Gastroesophageal sphincter (tissue), 3 donors: Measurements from ENCODE around the gene SLC46A2.

ENCODE experiments used
- CTCF ChIP-seq, 4 experiments: fragments of 200-600 bp in 2 of 4; fragments of 450-650 bp in 2 of 4; sonication (generic) in 1 of 4; IDR thresholded peaks; one replicate each; pipeline ENCODE4 v1.5.1; 2017 to 2019; ENCODE audit warnings: antibody characterized with exemption in 4 of 4, mild to moderate bottlenecking in 2 of 4, moderate library complexity in 2 of 4
- EP300 ChIP-seq: sonication (generic); formaldehyde crosslinking; IDR thresholded peaks from one replicate; pipeline ENCODE4 v1.6.1; 2017; ENCODE audit warnings: antibody characterized with exemption, mild to moderate bottlenecking
- POLR2A ChIP-seq, 2 donors: fragments of 450-650 bp; IDR thresholded peaks; one replicate each; pipeline ENCODE4 v1.6.1; 2017; ENCODE audit warnings: antibody characterized with exemption in 2 of 2, mild to moderate bottlenecking in 2 of 2, moderate library complexity in 1 of 2
- POLR2AphosphoS5 ChIP-seq: sonication (generic); formaldehyde crosslinking; IDR thresholded peaks from one replicate; pipeline ENCODE4 v1.6.1; 2017; ENCODE audit warnings: antibody characterized with exemption

- TF ChIP-seq CTCF (IDR thresholded peaks at IDR 0.05) (no peak), POLR2A (IDR thresholded peaks at IDR 0.05) (no peak), POLR2AphosphoS5 (no peak), EP300 (no peak)
Observed at GRCh38 chr9:112858625-112859147, 32.0 kb downstream of the SLC46A2 start.
